GM19438 (cell line): ENCODE measurements around the gene NR3C2.
"Not testable (repeated sequence)": the region's sequence is repeated elsewhere in the genome, so short reads cannot be mapped to it uniquely, and the experiment has no call there.

ENCODE experiments used
- ATAC-seq: cut with Tn5 transposase; IDR thresholded peaks from one replicate; pipeline ENCODE4 v1.9.1; 2021; ENCODE audit warnings: low read depth; ENCODE audit not compliant: unreplicated experiment

The NR3C2 gene

DNA sequence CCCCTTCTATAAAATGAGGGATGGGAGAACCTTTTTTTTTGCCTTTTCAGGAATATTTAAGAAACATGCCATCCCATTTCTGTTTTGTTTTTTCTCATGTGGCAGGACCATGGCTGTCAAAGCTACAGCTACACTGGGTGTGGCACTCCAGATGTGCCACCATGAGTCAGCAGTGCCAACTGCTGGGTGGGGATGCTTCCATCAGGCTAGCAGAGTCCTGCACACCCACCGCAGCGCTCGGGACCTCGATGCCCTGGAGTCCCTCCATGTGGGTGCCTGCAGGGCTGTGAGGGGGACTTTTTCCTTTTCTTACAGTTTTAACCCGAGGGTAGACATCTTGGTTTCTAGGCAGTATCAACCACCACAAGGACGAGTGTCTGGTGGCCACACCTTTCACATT is 352.6 kb downstream of the NR3C2 start:
- no peak for ATAC-seq

DNA sequence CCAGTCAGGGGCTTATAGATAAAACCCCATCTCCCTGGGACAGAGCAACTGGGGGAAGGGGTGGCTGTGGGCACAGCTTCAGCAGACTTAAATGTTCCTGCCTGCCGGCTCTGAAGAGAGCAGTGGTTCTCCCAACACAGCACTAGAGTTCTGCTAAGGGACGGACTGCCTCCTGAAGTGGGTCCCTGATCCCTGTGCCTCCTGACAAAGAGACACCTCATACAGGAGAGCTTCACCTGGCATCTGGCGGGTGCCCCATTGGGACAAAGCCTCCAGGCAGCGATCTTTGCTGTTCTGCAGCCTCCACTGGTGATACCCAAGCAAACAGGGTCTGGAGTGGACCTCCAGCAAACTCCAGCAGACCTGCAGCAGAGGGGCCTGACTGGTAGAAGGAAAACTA is 359.1 kb downstream of the NR3C2 start:
- not testable (repeated sequence) for ATAC-seq

DNA sequence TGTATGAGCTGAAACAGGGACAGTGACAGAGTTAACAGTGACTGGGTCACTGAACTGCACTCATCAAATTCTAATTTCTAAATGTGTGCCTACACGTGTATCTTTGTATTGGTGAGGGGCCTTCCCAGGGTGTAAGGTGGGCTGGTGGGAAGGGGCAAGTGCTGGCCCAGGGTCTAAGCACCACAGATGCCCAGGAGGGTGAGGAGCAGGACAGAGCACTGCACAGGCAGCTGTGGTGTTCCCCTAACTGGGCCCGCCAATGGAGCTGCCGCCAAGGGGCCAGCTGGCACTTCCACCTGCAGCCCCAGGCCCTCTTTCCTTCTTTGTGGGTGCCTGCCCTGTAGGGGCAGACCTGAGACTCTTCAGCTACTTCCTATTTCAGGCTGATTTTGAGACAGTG is 360.5 kb downstream of the NR3C2 start:
- no peak for ATAC-seq

DNA sequence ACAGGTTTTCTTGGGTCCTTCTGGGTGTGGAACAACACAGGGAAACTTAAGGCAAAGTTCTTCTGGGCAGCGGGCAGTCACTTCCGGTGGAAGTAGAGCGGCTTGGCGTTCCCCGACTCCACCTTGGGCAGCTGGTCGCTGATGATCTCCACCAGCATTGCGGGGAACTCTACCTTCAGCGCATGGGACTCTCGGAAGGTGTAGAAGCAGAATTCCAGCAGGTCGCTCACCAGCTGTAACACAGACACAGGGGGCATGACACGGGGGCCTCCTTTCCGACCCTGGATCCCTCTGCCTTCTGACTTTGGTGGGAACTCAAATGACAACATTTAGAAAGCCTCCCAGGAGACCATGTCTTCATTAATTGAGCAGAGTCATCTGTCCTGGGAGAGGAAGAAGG is 360.9 kb downstream of the NR3C2 start:
- no peak for ATAC-seq

DNA sequence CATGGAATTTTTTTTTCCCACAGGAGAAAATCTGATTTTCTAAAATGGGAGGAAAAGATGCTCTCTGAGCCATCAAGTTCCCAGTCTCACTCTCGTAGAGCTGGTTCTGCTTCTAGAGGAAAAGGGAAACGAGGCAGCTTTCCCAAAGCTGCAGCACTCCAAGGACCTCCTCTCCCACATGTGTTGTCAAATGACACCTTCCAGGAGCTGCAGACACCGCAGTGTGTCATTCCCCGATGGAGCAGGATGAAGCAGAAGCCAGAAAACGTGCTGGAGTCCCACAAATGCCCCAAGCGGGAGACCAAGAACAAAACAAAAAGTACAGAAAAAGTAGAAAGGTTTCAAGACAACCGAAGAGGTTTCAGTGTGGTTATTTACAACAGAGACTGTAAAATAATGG is 362.3 kb downstream of the NR3C2 start:
- ATAC-seq = no peak

DNA sequence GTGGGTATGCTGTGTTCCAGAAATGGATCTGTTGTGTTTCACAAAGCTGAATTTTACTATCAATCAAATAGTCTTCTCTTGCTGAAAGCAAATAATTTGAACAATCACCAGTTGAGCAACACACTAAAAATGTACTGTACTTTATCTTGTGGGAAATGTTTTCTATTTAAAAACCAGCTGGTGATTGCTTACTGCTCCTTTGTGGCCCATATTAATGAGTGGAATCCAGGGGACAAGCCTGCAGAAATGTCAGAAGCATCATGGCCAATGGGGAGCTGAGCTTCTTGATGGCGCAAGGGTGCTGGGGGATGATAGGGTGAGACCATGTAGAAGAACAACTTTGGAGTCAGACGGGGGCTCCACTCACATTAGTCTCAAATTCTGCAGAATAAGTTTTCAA is 364.2 kb downstream of the NR3C2 start:
- ATAC-seq = no peak

DNA sequence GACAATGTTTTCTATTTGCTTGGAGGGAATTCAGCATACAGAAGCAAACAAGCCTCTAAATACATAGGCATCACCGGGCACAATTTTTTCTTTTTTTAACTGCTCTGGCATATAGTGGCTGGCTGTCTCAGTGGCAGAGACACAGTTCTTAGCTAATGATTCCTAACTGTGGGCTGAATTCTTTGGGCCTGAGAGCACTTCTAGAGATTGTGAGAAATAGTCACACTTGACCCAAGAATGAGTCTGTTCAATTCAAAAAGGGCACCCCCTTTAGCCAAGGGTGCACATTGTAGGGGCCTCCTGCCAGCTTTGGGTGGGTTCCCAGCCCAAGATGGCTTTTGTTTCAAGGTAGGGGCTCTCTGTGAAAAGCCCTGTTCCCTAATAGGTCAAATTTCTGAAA is 364.6 kb downstream of the NR3C2 start:
- no peak for ATAC-seq

DNA sequence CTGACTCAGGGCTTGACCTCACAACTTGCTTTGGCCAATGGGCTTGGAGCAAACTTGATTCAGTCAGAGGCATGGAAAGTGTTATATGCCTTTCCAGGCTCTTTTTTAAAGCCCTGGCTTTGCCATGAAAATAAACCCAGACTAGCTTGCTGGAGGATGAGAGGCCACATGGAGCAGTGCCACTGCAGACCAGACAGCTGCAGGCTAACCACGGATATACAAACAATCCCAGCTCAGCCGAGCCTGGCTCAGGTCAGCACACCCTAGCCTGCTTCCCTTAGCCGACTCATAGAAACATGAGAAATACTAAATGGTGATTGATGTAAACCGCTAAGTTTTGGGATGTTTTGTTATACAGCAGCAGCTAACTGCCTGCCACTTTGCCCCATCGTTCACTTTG is 365.2 kb downstream of the NR3C2 start:
- no peak for ATAC-seq

DNA sequence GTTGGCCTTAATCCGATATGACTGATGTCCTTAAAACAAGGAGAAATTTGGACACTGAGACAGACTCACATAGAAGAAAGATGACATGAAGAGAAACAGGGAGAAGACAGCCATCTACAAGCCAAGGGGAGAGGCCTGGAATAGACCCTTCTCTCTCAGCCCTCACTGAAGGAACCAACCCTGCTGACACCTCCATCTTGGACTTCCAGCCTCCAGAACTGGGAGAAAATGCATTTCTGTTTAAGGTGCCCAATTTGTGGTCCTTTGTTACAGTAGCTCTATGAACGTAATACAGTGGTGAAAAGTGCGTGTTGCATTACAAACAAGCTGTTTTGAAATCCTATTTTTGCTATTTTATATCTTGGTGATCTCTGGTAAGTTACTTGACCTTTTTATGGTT is 366.8 kb downstream of the NR3C2 start:
- ATAC-seq = no peak

DNA sequence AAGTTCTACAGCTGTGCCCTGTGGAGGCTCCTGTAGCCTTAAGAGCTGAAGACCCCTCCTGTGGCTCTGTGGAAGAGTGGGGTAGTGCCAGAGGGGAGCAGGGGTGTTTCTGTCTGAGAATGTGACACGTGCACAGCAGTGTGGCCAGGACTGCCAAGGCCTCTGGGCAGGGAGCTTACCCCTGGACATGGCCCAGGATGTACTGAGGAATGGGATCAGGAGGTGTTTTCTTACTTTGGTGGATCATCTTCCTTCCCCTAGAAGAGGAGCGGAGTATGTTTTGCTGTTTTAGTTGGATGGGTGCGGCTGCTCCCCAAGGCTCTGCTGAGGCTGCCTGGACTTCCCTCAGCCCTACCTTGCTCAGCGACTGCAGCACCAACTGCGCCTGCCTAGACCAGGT is 367.8 kb downstream of the NR3C2 start:
- ATAC-seq = no peak

DNA sequence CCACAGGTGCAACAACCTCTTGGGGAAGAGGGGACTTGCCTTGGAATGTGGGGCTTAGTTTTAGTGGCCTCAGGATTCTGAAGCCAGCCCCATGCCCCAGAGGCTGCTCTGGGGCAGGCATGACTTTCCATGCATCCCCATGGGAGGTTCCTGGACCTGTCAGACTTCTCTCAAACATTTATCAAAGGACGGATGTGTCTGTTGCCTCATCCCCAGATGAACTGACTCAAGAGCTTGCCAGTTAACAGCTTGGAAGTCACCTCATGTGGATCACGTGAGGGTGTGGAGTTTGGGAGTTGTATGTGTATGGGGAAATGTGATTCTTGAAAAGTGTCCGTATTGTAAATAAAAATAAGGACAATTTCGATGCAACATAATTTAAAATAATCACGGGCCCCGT is 368.9 kb downstream of the NR3C2 start:
- no peak for ATAC-seq

DNA sequence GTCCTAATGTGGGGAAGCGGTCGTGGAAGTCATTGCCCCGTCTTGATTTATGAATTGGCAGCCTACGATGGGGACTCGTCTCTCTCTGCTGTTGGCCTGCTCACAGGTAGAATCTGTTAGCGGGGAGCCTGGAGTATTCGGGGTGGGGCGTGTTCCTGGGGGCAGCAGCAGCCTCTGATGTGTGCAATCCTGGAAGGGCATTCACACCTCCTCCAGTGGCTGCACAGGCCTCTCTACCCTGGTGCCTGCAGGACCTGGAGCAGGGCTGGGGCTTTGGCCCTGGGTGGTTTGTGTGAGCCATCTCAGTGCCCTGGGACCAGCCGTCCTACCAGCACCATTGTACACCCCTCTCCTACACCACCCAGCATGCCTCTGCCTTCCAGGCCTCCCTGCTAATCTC is 369.4 kb downstream of the NR3C2 start:
- ATAC-seq = no peak

DNA sequence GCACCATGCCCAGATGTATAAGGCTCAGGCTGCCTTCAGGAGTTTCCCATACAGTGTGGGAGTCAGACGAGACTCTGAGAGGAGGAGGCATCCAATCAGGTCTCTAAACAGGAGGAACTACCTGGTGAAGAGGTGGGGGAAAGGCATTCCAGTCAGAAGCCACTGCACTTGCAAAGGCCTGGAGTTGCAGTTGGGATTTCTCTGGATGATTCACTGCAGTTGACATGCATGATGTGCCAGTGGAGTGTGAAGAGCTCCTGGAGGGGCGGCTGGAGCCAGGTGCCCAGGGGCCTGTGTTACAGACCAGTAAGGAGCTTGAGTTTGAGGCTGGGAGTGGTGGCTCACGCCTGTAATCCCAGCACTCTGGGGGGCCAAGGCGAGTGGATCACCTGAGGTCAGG is 371.2 kb downstream of the NR3C2 start:
- no peak for ATAC-seq

DNA sequence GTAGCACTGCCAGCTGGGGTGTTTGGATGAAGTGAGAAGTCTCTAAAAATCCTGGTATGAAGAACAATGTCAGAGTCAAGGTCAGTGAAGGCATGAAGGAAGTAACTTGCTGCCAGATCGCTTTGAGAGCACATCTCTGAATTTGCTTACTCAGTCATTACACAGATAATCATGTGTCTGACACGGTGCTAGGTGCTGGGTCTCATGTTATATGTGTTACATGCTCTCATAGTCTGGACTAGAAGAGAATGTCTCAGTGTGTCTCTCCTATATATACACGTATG is 372.4 kb downstream of the NR3C2 start:
- no peak for ATAC-seq

DNA sequence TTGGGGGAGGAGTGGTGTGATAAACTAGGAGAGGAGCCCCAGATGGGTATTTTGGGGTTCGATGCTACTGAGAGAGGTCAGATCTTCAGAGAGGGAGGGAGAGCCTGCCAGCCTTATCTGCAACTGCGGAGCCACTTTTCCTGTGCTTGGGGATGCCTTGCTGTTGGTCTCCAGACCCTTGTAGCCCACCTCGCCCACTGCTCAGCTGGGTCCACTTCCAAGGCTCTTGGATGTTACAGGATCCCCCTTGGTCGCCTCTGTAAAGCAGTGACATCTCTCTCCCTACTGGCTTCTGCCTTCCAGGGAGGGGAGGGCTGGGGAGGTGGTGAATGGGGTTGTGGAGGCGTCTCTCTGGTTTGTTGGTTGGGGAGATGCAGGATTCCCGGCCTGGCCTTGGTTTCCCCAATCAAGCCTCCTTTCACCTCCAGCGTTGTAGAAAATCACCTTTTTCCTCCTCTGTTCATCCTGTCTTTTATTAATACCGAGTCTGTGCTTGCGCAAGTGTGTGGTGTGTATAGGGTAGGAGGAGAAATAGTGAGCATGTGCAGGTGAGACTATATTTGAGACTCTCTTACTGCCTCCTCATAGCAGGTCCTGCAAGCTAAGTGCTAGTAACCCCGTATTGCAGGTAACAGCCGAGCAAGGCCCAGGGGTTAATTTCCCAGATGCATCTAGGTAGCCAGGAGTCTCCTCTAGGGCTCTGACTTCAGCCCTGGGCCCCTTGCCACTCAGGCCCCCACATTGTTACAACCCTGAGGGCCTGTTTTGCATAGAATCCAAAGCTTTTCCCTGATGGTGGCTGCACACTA is 372.9 kb downstream of the NR3C2 start:
- ATAC-seq = no peak

DNA sequence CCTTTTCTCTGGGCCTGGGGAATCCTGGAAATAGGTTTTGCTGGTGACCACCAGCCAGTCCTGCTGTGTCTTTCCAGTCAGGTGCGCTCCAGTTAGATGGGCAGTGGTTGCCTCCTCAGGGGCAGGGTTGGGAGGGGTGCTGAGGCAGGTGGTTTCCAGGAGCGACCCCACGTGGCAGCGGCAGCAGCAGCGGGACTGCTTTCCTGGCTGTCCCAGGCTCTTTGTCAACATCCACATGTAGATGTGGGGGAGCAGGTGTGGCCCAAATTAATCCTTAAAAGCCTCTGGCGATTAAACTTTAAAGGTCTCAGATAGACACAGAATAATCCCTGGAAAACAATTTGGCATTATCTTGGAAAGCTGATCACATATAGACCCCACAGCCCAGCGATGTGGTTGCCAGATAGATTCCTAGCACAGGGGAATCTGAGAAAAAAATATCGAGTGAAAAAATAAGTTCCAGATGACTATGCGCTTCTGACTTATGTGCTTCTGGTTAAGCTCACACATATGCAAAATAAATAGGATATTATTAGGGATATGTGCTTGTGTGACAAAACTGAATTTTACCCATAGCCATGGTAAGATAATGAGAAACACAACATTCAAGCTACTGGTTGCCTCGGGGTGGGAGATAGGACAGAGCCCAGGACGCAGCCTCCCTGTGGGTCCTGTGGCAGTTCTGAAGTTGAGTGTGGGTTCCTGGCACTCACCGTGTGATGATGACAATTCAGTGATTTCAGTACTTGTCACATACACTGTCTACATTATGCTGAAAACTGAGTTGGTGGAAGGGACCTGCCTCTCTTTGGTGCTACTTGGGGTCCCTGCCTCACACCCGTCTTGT is 373.9 kb downstream of the NR3C2 start:
- no peak for ATAC-seq

DNA sequence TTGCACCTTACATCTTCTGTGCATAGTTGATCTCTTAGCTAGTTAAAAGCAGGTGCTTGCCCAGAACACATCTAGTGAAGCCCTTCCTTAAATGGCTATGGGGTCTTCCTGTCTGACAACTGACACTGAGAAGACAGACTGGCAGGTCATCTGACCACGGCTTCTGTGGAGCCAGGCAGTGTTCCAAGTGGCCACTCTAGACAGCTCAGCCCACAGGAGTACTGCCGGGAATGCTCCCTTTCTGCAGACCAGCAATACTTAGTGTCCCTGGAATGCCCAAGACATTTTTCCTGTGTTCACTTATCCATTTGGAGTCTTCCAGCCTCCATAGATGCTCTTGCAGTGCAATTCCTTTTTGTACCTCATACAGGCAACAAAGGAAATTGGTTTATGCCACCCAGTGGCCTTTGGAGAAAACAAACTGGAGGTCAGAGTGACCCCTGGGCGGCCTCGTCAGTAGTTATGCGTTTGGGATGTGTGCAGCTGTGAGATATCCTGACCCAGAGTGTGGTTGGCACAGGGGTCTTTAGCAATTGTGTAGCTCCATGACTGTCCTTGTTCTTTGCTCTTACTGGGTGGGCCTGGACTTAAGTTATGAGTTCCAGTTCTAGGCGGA is 374.8 kb downstream of the NR3C2 start:
- no peak for ATAC-seq

DNA sequence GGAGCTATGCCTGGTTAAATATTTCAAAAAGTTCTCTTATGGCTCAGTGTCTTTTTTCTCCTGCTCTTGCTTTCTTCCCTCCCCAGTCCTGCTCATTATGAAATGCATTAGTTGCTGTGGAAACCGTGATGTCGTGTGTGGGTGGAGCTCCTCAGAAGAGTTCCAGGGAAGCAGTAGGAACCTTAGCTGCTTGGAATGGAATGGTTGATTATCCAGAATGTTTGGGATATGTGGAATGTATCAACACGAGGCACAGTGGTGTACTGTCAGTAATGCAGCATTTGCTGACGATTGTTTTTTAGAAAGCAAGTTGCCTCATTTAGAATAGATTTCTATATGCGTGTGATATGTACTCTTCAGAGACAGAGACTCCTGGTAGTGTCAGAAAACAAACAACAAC is 377.1 kb downstream of the NR3C2 start:
- no peak for ATAC-seq

DNA sequence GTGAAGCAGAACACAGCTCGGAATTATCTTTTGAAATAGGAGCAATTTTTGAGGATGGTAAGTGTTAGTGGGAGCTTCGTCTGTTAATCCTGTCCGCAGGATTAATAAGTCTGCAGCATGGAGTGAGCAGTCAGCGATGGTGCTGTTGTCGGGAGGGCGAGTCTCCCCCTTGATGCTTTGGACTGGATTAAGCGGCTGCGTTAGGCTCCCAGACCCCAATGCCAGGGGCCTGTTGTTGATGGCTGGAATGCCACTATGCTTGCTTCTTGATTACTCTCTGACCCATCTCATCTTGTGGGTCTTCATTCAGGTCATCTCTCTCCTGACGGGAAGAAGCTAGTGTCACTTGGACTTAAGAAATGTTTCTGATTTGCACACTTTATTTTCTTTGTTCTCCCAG is 377.8 kb downstream of the NR3C2 start:
- ATAC-seq = no peak

DNA sequence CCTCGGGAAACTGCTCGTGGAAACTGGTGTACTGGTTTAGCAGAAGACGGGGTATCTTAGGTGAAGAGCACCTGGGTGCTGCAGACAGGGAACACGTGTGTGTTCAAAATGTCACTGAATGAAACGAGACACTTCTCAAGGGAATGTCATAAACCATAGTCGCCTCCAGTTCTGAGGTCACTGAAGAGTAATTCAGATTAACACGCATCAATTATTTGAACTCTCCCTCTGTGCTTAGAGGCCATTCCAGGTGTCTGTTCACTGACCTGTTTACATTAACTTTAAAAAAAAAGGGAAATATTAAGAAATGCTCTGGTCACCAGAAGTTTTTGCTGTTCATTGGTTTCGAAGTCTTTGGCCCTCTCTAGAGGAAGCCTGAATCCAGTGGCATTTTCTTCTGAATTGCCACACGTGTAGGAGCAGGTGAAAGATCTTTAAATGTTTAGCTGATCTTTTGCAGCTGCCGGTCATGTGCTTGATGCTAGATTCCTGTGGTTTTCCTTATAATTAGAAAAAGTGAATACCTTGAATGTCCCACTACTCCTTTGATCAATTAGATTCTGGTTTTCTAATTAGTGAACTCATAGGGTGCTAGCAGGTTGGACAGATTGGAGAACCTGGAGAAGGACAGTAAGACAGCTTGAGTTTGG is 379.8 kb downstream of the NR3C2 start:
- ATAC-seq = no peak

DNA sequence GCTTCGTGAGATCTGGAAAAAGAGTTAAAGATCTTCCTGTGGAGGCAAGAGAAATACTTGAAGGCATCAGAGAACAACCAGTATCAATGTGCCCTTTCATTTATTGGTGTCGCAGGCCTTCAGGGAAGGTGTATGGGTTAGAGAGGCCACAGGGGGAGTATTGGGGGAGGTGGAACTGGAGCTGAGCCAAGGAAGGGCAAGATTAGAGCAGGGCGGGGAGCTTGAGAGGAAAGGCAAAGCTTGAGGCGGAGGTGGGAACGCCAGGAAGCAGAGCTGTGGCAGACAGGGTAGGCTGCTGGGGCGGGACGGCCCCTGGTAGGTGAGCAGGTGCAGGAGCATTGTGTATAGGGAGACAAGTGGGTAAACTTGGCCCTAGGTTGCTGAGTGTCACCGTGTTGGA is 380.4 kb downstream of the NR3C2 start:
- no peak for ATAC-seq
